Measurements from ENCODE around the gene FOXO3.

GRCh38 chr6:108544606-108545005 lies 16.1 kb upstream of the FOXO3 start:
- TF ChIP-seq CTCF (IDR thresholded peaks at IDR 0.05), result no peak
- no peak for TF ChIP-seq POLR2A (IDR thresholded peaks at IDR 0.05)
